Fibroblast of skin of left biceps (primary cell): ENCODE results near the gene ARMC2.
"Not testable (repeated sequence)": the region's sequence is repeated elsewhere in the genome, so short reads cannot be mapped to it uniquely, and the experiment has no call there.

Experiments used
- DNase-seq, 2 experiments: peaks; one replicate each; pipeline ENCODE4 v3.0.0-alpha.2; 2013; ENCODE audit warnings: low read depth in 2 of 2

ARMC2 gene

GRCh38 chr6:108832738-108833137 is 15.5 kb upstream of the ARMC2 start:
- no peak for DNase-seq

- DNase-seq = peak; percentile 20 to 25
Measured at GRCh38 chr6:108835218-108835850, 12.9 kb upstream of the ARMC2 start.

GRCh38 chr6:108836061-108836460 is 12.2 kb upstream of the ARMC2 start:
- DNase-seq = no peak

- DNase-seq = no peak
Measured at GRCh38 chr6:108837236-108837971, 10.8 kb upstream of the ARMC2 start.

- DNase-seq = no peak
Measured at GRCh38 chr6:108838101-108838717, 10.0 kb upstream of the ARMC2 start.

- no peak for DNase-seq
Measured at GRCh38 chr6:108839083-108839642, 9.1 kb upstream of the ARMC2 start.

- DNase-seq = no peak
Measured at GRCh38 chr6:108840919-108841318, 7.3 kb upstream of the ARMC2 start.

GRCh38 chr6:108841377-108841855 is 6.8 kb upstream of the ARMC2 start:
- no peak for DNase-seq

GRCh38 chr6:108844135-108844534 is 4.1 kb upstream of the ARMC2 start:
- no peak for DNase-seq

GRCh38 chr6:108845145-108845544 is 3.1 kb upstream of the ARMC2 start:
- no peak for DNase-seq

- DNase-seq = no peak
Measured at GRCh38 chr6:108846101-108846500, 2.1 kb upstream of the ARMC2 start.

- no peak for DNase-seq
Measured at GRCh38 chr6:108846628-108847027, 1.6 kb upstream of the ARMC2 start.

- DNase-seq = no peak
Measured at GRCh38 chr6:108847738-108848115, 495 bp upstream of the ARMC2 start.

GRCh38 chr6:108850669-108851465 is 2.6 kb downstream of the ARMC2 start:
- no peak for DNase-seq

GRCh38 chr6:108851756-108852155 is 3.5 kb downstream of the ARMC2 start:
- no peak for DNase-seq

- no peak for DNase-seq
Measured at GRCh38 chr6:108853077-108853476, 4.9 kb downstream of the ARMC2 start.

GRCh38 chr6:108862479-108863191 is 14.4 kb downstream of the ARMC2 start:
- DNase-seq = no peak

- DNase-seq = not testable (repeated sequence)
Measured at GRCh38 chr6:108865751-108866286, 17.6 kb downstream of the ARMC2 start.

- no peak for DNase-seq
Measured at GRCh38 chr6:108866798-108867197, 18.6 kb downstream of the ARMC2 start.

- no peak for DNase-seq
Measured at GRCh38 chr6:108868647-108869046, 20.4 kb downstream of the ARMC2 start.

GRCh38 chr6:108869876-108870275 is 21.7 kb downstream of the ARMC2 start:
- no peak for DNase-seq
